Body of pancreas (tissue), 4 donors: Measurements from ENCODE around the gene NDUFAF5. TPM values are rescaled to one million over a fixed set of nuclear protein-coding genes. Genes with fewer than 3 reads are reported as not detected.
"Not testable (repeated sequence)": the region's sequence is repeated elsewhere in the genome, so short reads cannot be mapped to it uniquely, and the experiment has no call there.

Source experiments
- ATAC-seq: fragments of 150-250 bp; one replicate; pipeline ENCODE4 v1.9.1; 2016
- DNase-seq, 4 donors: peaks; one replicate each; pipeline ENCODE4 v3.0.0-alpha.2; 2019
- H3K27ac ChIP-seq, 4 donors: fragments of 200-600 bp; sonication (generic); 1 replicate in 3 of 4; 2 replicates in 1 of 4; pipeline versions ENCODE4 v1.5.1 to v1.6.1; 2016 to 2019; ENCODE audit warnings: mild to moderate bottlenecking in 1 of 4, mixed read lengths in 1 of 4, moderate library complexity in 1 of 4
- H3K27me3 ChIP-seq, 2 donors: fragments of 200-600 bp; sonication (generic); one replicate each; pipeline ENCODE4 v1.6.0; 2016; ENCODE audit warnings: mild to moderate bottlenecking in 1 of 2
- H3K36me3 ChIP-seq, 2 donors: fragments of 200-600 bp; sonication (generic); replicated peaks in 1 of 2; 2 replicates each; pipeline ENCODE4 v1.5.1; 2016; ENCODE audit warnings: low read depth in 2 of 2; ENCODE audit not compliant: insufficient read depth in 1 of 2
- H3K4me1 ChIP-seq: fragments of 200-600 bp; sonication (generic); one replicate; pipeline ENCODE4 v1.6.0; 2016
- H3K4me3 ChIP-seq, 2 donors: fragments of 200-600 bp; sonication (generic); 1 replicate in 1 of 2; 2 replicates in 1 of 2; pipeline ENCODE4 v1.5.1; 2016 to 2019
- H3K9me3 ChIP-seq, 3 donors: fragments of 200-600 bp; sonication (generic); 1 replicate in 2 of 3; 2 replicates in 1 of 3; pipeline ENCODE4 v1.5.1; 2016
- POLR2A ChIP-seq, 3 donors: fragments of 450-650 bp; IDR thresholded peaks; one replicate each; pipeline ENCODE4 v1.6.1; 2016; ENCODE audit warnings: antibody characterized with exemption in 3 of 3, mild to moderate bottlenecking in 2 of 3
- WGBS, 2 donors: methylation state at CpG; one replicate each; pipeline ENCODE4 v1.1.5; 2017; 5-methylcytosine and 5-hydroxymethylcytosine counted together
- intact Hi-C: fragments of 100-400 bp; cut with DNase I; formaldehyde crosslinking; loops from one replicate; pipeline ENCODE4 v1.15.1; 2023
- total RNA-seq, 2 donors: library from RNA; depleted of rRNA; stranded (reverse); fragments of >200 nt; gene quantifications; one replicate each; pipeline ENCODE4 v1.1.0, GENCODE V29; 2016
- TF ChIP-seq, protein P1 (sequence below), 7 experiments: fragments of 450-650 bp in 4 of 7; fragments of 200-600 bp in 3 of 7; sonication (generic) in 3 of 7; IDR thresholded peaks; one replicate each; pipeline ENCODE4 v1.5.1; 2016 to 2019; ENCODE audit warnings: antibody characterized with exemption in 7 of 7

Gene NDUFAF5
- total RNA-seq, 2 donors from 2014 or later: 4.4 to 6.3 TPM

DNA sequence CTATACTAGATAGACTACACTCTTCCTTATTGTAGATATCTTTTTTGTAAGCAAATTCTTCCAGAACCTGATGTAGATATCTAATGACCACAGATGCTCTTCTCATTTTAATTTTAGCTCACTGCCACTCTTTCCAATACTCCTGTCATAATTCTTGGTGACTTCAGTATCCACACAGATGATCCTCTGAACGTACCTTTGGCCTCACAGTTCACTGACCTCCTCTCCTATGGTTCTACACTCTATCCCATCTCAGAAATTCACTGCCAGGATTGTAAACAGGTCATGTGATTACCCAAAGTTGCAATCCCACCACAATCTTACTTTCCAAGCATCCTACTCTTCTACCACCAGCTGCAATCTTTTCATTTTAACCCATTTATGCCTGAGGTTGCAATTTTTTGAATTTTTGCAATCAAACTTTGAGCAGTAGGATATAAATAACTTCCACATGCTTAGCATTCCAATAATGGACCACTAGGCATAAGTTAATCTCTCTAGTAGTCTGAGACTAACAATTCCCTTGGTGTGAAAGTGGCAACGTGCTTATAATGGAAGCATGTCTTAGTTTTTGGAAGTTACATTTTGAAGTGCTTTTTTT, 31.3 kb upstream of the NDUFAF5 start:
- H3K36me3 ChIP-seq: peaks cover 0 to 3% of the 10 kb centered on the region in 2 donors
- no peak for ATAC-seq
- no peak overlapping the region for H3K4me3 ChIP-seq
- no peak overlapping the region for H3K27ac ChIP-seq
- no peak for DNase-seq
- intact Hi-C loops: no loop called here
- WGBS, 2 donors: 94 to 96% methylated on average over 2 of the region's 2 CpGs
- no peaks in the 10 kb centered on the region for H3K9me3 ChIP-seq
- H3K27me3 ChIP-seq: no peaks in the 10 kb centered on the region
- TF ChIP-seq POLR2A (IDR thresholded peaks at IDR 0.05): no peak
- TF ChIP-seq, protein P1, sequence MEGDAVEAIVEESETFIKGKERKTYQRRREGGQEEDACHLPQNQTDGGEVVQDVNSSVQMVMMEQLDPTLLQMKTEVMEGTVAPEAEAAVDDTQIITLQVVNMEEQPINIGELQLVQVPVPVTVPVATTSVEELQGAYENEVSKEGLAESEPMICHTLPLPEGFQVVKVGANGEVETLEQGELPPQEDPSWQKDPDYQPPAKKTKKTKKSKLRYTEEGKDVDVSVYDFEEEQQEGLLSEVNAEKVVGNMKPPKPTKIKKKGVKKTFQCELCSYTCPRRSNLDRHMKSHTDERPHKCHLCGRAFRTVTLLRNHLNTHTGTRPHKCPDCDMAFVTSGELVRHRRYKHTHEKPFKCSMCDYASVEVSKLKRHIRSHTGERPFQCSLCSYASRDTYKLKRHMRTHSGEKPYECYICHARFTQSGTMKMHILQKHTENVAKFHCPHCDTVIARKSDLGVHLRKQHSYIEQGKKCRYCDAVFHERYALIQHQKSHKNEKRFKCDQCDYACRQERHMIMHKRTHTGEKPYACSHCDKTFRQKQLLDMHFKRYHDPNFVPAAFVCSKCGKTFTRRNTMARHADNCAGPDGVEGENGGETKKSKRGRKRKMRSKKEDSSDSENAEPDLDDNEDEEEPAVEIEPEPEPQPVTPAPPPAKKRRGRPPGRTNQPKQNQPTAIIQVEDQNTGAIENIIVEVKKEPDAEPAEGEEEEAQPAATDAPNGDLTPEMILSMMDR (IDR thresholded peaks at IDR 0.05): no peak
- no peaks in the 10 kb centered on the region for H3K4me1 ChIP-seq

DNA sequence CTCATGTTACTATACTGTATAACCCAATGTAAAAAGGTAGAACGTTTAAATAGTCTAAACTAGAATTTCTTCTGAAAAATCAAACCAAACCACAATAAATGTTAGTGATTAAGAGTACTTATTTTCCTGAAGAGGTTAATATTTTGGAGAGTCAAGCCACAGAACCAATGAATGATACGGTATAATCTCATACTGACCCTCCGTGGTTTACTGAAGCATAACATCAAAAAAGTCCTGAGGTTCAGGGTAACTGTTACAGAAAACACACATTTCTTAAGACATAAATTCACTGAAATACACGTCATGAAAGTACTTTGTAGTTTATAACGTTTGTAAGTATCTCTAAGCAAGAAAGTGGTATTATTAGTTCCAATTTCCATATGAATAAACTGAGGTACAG, 29.0 kb upstream of the NDUFAF5 start:
- H3K4me1 ChIP-seq: no peaks in the 10 kb centered on the region
- 70 to 79% methylated on average over 5 of the region's 5 CpGs for WGBS, 2 donors
- TF ChIP-seq, protein P1 (IDR thresholded peaks at IDR 0.05): no peak
- TF ChIP-seq POLR2A (IDR thresholded peaks at IDR 0.05): no peak
- intact Hi-C loops: no loop called here
- no peak overlapping the region for H3K27ac ChIP-seq
- no peak for ATAC-seq
- H3K36me3 ChIP-seq: peaks cover 0 to 10% of the 10 kb centered on the region in 2 donors
- H3K4me3 ChIP-seq: no peak overlapping the region
- no peaks in the 10 kb centered on the region for H3K27me3 ChIP-seq
- no peak for DNase-seq
- no peaks in the 10 kb centered on the region for H3K9me3 ChIP-seq

DNA sequence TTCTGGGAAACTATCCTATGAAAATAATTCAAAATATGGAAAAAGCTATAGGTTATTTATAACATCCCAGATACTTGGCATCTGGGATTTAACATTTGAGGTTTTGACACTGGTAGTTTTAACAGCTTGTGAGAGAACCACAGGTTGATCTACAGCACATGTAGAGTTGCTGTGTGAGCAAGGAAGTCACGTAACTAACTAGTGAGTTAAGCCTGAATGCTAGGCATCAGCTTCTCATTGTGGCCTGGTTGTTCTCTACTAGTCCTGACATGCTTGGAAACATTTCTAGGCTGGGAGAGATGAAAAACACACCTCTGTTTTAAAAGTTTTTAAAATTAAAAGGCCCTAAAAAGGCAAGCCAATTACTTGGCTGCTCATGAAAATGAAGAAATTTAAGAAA, 28.3 kb upstream of the NDUFAF5 start:
- Histone ChIP-seq H3K27me3 (no peaks in the 10 kb centered on the region), H3K36me3 (peaks cover 0 to 10% of the 10 kb centered on the region in 2 donors), H3K4me1 (no peaks in the 10 kb centered on the region), H3K27ac (no peak overlapping the region), H3K9me3 (no peaks in the 10 kb centered on the region), H3K4me3 (no peak overlapping the region)
- no peak for TF ChIP-seq POLR2A (IDR thresholded peaks at IDR 0.05)
- TF ChIP-seq, protein P1 (IDR thresholded peaks at IDR 0.05): no peak
- DNase-seq: no peak
- WGBS, 2 donors: 93 to 100% methylated on average over 1 of the region's 1 CpG
- intact Hi-C loops: no loop called here
- no peak for ATAC-seq

DNA sequence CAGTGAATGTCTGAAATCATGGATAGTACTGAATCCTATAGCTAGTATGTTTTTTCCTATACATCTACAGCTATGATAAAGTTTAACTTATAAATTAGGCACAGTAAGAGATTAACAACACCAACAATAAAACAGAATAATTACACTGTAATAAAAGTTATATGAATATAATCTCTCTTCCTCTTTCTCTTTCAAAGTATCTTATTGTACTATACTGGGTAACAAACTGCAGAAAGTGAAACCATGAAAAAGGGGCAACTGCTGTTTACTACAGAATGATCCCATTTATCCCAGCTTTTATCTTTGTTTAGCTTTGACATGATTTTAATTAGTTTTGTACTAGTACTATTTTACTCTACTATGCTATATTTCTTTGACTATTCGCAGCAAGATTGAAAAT, 25.9 kb upstream of the NDUFAF5 start:
- Histone ChIP-seq H3K36me3 (peaks cover 0 to 12% of the 10 kb centered on the region in 2 donors), H3K27ac (no peak overlapping the region), H3K4me1 (no peaks in the 10 kb centered on the region), H3K9me3 (no peaks in the 10 kb centered on the region), H3K27me3 (no peaks in the 10 kb centered on the region), H3K4me3 (no peak overlapping the region)
- WGBS, 2 donors: 89 to 100% methylated on average over 1 of the region's 1 CpG
- DNase-seq: no peak
- intact Hi-C loops: no loop called here
- TF ChIP-seq POLR2A (IDR thresholded peaks at IDR 0.05): no peak
- TF ChIP-seq, protein P1 (IDR thresholded peaks at IDR 0.05): no peak
- no peak for ATAC-seq

DNA sequence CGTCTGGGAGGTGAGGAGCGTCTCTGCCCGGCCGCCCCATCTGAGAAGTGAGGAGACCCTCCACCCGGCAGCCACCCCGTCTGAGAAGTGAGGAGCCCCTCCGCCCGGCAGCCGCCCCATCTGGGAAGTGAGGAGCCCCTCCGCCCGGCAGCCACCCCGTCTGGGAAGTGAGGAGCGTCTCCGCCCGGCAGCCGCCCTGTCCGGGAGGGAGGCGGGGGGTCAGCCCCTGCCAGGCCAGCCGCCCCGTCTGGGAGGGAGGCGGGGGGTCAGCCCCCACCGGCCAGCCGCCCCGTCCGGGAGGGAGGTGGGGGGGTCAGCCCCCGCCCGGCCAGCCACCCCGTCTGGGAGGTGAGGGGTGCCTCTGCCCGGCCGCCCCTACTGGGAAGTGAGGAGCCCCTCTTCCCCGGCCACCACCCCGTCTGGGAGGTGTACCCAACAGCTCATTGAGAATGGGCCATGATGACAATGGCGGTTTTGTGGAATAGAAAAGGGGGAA, 24.3 kb upstream of the NDUFAF5 start:
- ATAC-seq, DNase-seq, H3K4me3 ChIP-seq, H3K27ac ChIP-seq, H3K4me1 ChIP-seq, intact Hi-C loops, H3K9me3 ChIP-seq, H3K27me3 ChIP-seq: not testable (repeated sequence)
- WGBS, 2 donors: 100% methylated on average over 1 to 2 of the region's 33 CpGs
- peaks cover 0 to 16% of the 10 kb centered on the region in 2 donors for H3K36me3 ChIP-seq
